GM12891 (cell line): ENCODE results near the gene CNTN5.

ENCODE experiments used
- DNase-seq: peaks from one replicate; pipeline ENCODE4 v3.0.0; 2011; ENCODE audit warnings: low spot score; ENCODE audit not compliant: insufficient read length
- FAIRE-seq: peaks from 2 replicates; lab custom pipeline; 2011; peaks lifted over from hg19 to GRCh38; lab: Jason Lieb, UNC
- PAX5 ChIP-seq: IDR thresholded peaks from 2 replicates; pipeline ENCODE4 v1.6.1; 2011; ENCODE audit warnings: low read length, moderate library complexity, mild to moderate bottlenecking; ENCODE audit not compliant: insufficient read depth, severe bottlenecking
- POLR2A ChIP-seq: IDR thresholded peaks from 2 replicates; pipeline ENCODE4 v1.6.1; 2011; ENCODE audit warnings: low read depth, low read length, control low read depth
- POLR2AphosphoS5 ChIP-seq: IDR thresholded peaks from 2 replicates; pipeline ENCODE4 v1.6.1; 2011; ENCODE audit warnings: low read depth, low read length, control low read depth
- POU2F2 ChIP-seq: IDR thresholded peaks from 2 replicates; pipeline ENCODE4 v1.6.1; 2011; ENCODE audit warnings: low read depth, mild to moderate bottlenecking, control low read depth, low read length, moderate library complexity
- SPI1 ChIP-seq: IDR thresholded peaks from 2 replicates; pipeline ENCODE4 v1.6.1; 2011; ENCODE audit warnings: low read depth, low read length, control low read depth
- TAF1 ChIP-seq: IDR thresholded peaks from 2 replicates; pipeline ENCODE4 v1.6.1; 2011; ENCODE audit warnings: low read depth, low read length, control low read depth

Gene CNTN5

DNA sequence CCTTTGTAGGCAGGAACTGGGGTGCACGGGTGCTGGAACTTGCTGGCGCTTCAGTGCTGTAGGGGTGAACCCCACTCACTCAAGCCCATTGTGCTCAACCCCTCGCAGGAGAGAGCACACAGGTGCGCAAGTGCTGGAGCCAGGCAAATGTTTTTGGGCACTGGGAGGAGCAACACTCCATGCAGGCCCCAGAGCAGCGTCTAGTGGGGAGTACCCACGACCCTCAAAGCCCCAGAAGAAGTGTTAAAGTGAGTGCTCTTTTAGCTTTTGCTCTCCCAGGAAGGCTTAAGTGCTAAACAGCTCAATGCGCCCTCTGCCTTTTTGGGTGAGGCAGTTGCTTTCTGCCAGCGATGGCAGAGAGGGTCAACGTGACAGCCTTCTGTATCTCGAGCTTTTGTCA lies 1384.2 kb downstream of the CNTN5 start:
- TF ChIP-seq POLR2AphosphoS5 (no peak), SPI1 (no peak), TAF1 (no peak), POLR2A (no peak), POU2F2 (no peak), PAX5 (no peak)
- DNase-seq (no peak), FAIRE-seq (no peak)
